T1000 (cell line): ENCODE measurements around the gene PLPPR2.
"Not testable (repeated sequence)": the region's sequence is repeated elsewhere in the genome, so short reads cannot be mapped to it uniquely, and the experiment has no call there.

Experiments used
- DNase-seq: peaks from one replicate; lab custom pipeline; 2025; ENCODE audit warnings: mixed read lengths; lab: John Stamatoyannopoulos, UW

Gene PLPPR2, protein sequence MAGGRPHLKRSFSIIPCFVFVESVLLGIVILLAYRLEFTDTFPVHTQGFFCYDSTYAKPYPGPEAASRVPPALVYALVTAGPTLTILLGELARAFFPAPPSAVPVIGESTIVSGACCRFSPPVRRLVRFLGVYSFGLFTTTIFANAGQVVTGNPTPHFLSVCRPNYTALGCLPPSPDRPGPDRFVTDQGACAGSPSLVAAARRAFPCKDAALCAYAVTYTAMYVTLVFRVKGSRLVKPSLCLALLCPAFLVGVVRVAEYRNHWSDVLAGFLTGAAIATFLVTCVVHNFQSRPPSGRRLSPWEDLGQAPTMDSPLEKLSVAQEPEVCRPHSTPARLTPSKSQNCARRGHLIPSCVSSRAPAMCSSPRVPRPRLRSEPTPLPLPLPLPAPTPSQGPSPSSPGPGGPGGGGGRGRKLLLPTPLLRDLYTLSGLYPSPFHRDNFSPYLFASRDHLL

GRCh38 chr19:11355160-11356073, at the start of gene PLPPR2:
PLPPR2 (plus strand) TSS chr19:11355432; CDS start chr19:11357674, 2,242 bp downstream.
- peak; percentile 82 for DNase-seq

DNA sequence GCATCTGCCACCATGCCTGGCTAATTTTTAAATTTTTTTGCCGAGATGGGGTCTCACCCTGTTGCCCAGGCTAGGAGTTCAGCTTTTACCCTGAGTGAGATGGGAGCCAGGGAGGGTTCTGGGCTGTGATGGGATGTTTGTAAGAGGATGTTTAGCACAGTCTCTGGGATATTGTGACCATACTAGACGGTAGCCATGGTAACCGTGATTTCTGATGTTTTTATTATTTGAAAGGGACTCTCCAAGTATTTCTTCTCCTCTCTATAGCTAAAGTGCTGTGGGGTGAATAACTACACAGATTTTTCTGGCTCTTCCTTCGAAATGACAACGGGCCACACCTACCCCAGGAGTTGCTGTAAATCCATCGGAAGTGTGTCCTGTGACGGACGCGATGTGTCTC, 48.9 kb upstream of the PLPPR2 start:
- no peak for DNase-seq

GRCh38 chr19:11320278-11320995, 34.8 kb upstream of the PLPPR2 start:
- not testable (repeated sequence) for DNase-seq

DNA sequence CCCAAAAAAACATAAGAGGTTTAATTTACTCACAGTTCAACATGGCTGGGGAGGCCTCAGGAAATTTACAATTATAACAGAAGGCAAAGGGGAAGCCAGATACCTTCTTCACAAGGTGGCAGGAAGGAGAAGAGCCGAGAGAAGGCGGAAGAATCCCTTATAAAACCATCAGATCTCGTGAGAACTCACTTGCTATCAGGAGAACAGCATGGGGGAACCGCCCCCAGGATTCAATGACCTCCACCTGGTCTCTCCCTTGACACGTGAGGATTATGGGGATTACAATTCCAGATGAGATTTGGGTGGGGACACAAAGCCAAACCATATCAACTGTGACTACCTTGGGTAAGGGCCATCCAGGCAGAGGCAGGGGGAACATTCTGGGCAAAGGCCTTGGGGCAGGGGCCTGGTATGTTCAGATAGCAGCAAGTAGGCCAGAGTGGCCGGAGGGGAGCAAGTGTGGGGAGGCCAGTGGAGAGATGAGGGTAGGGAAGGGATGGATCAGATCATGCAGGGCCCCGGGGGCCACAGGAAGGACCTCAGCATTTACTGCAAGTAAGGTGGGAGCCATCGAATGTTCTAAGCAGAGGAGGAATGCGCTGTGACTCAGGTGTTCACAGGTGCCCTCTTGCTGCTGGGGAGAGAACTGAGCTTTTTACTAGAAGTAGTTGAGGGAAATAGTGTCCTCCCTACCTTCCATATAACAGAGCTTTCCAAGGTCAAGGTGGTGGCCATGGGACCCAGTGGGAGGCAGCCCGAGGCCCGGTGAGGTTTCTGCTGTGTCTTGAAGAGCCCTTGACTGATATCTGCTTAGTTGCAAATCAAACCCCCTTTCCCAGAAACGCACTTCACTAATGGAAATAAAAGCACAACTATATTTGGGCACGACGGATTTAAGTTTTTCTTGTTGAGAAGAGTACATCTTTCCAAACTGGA, 33.8 kb upstream of the PLPPR2 start:
- DNase-seq: no peak

DNA sequence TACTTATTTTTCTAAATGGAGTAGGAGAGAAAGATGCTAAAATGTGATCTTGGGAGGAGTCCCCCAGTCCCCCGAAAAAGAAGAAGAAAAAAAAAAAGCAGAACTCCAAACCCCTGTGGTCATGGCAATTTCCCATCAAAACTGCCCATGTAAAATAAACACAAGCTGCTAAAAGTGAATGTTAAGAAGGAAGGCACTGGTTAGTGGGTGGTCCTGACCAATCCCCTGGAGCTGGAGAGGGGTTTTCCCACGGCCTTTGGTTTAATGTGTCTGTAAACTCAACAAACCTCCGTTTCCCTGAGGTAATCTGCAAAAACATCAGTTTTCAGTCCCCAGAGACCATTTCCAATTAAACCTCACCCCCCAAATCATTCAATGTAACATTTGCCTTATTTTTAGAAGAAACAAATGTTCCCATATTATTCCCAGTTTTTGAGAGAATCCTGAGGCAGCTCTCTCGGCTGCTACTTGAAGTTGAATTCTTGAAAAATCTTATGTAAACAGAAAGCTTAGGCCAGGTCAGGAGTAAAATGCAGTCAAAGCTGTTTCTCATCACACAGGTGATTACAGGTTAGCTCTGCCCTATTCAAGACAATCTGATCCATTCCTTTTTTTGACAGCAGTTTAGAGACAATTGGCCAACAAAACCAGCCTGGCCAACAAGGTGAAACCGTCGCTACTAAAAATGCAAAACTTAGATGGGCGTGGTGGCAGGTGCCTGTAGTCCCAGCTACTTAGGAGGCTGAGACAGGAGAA, 32.8 kb upstream of the PLPPR2 start:
- DNase-seq: no peak

DNA sequence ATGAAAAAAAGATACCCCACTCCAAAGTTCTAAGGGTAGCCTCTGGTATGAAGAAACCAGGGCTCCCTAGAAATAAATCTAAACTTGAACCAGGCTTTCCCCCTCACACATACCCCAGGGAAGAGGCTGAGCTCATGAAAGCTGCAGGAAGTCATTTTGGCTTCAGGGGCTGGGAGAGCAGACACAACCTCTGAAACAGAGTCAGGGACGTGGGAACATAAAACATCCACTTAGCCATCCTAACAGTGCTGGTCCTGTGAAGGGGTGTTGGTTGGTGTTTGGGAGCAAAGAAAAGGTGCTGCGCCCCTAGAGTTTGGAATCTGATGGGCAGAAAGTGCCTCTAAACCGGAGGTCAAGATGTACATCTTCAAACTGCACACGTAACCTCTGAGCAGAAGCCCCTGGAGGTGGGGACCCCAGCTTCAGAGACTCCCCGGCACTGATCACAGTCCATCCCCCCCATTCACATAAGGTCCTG, 31.6 kb upstream of the PLPPR2 start:
- DNase-seq: no peak

DNA sequence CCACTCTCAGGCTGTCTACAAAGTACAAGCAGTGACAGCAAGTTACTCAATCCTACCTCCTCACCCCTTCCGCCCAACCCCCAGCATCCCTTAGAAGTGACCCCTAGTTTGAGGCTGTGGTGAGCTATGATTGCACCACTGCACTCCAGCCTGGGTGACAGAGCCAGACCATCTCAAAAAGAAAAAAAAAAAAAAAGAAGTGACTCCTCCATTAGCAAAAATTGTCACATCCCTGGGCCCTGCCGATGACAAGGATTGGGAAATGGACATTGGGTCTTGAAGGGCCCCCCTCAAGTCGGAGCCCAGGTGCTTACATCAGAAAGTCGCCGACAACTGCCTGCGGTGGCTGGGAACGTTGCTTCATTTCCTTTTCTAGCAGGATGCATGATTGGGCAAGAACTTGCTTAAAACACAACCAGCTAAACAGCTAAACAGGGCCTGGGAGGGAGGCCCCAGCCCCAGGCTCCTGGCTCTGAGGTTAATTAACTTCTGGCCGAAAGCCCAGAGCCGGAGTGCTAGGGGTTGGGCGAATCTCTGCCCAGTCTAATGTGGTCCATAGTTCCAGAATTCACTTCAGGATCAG, 31.1 kb upstream of the PLPPR2 start:
- DNase-seq: peak; percentile 72

DNA sequence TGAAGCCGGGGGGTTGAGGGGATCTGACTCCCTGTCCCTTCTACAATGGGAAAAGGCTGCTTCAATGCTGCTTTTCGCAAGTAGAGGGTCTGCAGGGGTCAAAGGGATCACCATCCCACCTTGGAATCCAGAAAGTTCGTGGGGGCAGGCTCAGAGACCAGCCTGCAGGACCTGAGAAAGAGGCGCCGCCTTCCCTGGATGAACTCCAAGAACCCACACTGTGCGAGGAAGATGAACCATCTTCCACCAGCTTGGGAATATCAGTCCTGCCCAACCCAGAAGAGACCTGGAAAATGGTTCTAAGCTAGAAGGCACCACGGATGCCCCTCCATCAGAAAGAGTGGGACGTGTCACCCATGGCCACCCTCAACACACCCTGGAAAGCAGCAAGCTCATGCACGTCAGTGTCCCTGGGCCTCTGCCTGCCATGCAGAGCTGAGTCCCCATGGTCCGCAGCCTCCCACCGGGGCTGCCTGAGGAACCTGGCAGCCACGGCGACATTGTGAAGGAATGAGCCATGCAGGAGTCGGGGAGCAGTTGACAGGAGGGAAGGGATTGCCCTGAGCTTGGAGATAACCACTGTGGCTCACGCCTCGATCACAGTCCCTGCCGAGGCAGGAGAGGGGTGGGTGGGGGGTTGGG, 30.4 kb upstream of the PLPPR2 start:
- DNase-seq: no peak

DNA sequence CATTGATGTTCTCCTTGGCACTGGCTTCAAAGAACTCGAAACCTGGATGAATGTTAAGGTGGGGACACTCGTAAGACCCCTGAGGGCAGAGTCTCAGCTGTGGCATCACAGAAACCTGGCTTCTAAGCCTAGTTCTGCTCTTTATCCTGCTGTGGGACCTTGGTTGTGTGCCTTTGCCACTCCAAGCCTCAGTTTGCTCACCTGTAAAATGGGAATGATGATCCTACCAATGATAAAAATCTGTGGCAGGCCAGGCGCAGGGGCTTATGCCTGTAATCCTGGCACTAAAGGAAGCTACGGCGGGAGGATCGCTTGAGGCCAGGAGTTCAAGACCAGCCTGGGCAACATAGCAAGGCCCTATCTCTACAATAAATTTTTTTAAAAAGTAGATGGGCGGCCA, 29.7 kb upstream of the PLPPR2 start:
- DNase-seq: no peak

- DNase-seq: no peak
Observed at GRCh38 chr19:11330127-11330526, 25.1 kb upstream of the PLPPR2 start.

DNA sequence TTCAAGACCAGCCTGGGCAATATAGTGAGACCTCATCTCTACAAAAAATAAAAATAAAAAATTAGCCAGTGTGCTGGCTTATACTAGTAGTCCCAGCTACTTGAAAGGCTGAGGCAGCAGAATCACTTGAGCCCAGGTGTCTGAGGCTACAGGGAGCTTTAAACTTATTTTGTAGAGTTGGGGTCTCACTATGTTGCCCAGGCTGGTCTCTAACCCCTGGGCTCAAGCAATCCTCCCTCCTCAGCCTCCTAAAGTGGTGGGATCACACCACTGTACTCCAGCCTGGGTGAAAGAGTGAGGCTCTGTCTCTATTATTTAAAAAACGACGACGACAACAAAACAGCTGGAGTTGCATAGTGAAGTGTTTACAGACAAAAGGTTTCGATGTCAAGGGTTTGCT, 23.7 kb upstream of the PLPPR2 start:
- no peak for DNase-seq

GRCh38 chr19:11332822-11333221, 22.4 kb upstream of the PLPPR2 start:
- no peak for DNase-seq

DNA sequence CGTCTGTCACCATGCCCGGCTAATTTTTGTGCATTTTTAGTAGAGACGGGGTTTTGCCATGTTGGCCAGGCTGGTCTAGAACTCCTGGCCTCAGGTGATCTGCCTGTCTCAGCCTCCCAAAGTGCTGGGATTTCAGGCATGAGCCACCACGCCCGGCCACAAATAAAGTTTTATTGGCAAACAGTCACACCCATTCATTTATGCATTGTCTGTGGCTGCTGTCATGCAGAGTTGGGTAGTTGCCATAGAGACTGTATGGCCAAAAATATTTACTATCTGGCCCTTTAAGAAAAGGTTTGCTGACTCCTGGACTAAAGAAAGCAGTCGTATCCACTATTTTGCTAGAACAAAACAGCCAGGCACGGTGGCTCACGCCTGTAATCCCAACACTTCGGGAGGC, 21.4 kb upstream of the PLPPR2 start:
- DNase-seq: not testable (repeated sequence)

DNA sequence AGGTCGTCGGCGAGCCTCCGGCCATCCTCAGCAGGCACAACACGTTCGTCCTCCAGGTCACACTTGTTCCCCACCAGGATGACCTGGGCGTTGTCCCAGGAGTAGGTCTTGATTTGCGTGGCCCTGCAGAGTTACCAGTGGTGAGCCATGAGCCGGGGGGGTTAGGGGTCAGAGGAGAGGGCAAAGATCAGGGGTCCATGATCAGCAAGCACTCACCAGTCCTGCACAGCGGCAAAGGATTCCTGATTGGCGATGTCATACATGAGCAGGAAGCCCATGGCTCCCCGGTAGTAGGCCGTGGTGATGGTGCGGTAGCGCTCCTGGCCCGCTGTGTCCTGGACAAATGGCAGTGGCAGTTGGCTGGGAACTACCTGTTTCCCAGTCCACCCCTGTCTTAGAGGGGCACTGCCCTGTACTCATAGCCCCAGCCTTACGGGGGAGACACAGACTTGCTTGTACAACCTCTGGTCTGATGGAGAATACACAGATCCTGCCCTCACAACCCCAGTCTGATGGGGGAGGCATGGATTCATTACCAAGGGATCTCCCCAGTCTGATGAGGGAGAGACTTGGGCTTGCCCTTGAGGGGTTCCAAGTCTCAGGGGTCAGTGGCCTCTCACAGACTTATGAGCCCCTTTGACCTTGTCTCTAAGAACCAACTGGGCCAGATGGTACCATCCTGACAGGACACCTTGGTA, 19.6 kb upstream of the PLPPR2 start:
- no peak for DNase-seq

DNA sequence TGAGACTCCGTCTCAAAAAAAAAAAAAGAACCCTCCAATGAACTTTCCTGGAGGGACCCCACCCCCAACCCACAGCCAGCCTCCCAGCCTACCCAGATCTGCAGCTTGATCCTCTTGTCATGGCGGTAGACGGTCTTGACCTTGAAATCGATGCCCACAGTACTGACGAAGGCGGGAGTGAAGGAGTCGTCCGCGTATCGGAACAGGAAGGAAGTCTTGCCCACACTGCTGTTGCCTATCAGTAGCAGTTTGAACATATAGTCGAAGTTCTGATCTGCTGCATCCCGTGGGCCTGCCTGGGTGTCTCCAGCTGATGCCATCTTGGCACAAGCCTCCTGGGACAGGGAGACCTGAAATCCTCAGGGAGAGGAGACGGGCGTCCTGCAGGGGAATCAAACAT, 18.2 kb upstream of the PLPPR2 start:
- no peak for DNase-seq

DNA sequence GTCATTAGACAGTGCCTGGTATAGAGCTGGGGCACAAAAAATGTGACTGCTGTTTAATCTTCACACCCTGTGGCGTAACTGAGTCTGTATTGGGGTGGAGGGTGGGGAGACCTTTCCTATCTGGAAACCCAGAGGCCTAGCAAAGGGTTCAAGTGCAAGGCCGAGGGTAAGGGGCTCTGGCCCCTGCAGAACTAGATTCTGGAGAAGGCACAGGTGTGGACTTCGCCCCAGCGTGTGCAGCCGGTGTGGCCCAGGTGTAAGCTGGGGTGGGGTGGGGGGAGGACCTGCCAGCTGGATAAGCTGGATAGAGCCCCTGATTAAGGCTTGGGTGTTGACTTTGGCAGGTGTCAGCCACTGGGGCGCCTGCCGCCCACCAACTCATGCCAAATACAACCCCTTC, 17.1 kb upstream of the PLPPR2 start:
- no peak for DNase-seq

DNA sequence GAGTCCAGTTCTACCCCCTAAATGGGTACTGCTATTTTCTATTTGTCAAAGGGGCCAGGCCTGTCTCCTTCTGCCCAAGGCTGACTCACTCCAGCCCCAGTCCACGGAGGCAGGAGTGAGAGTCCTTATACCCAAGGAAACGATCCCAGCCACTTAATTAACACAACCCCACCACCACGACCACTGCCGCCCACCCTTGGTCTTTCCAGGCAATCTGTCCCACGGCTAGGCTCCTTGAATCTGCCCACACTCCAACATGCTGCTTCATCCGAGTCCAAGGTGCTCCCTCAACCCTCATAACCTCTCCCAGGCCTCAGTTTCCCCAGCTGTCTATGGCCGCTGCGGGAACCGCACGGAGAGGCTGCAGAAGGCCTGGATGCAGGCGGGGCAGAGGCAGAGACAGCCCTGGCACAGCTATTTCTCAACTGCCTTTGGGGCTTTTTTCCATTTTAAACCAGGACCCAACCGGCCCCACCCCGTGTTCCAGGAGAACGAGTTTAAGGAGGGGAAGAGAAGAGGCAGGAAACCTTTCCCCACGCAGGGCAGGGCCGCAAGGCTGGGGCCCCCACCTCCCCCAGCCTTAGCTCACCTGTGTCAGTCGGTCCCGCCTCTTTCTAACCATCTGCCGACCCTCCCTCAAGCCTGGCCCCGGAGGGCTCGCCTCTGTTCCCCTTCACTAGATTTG, 16.5 kb upstream of the PLPPR2 start:
- DNase-seq: no peak
